Neuron (in vitro differentiated cells): ENCODE measurements around the gene EEF1AKMT3.
"Not testable (repeated sequence)": the region's sequence is repeated elsewhere in the genome, so short reads cannot be mapped to it uniquely, and the experiment has no call there.

Source experiments
- H2AFZ ChIP-seq: one replicate; pipeline ENCODE4 v1.6.1; 2013; ENCODE audit warnings: low read depth, mild to moderate bottlenecking, inconsistent platforms, low read length, moderate library complexity
- H3K27me3 ChIP-seq: one replicate; pipeline ENCODE4 v1.6.1; 2013; ENCODE audit warnings: low read length; ENCODE audit not compliant: insufficient read depth
- H3K36me3 ChIP-seq: one replicate; pipeline ENCODE4 v1.6.1; 2013; ENCODE audit warnings: low read length; ENCODE audit not compliant: insufficient read depth
- H3K4me1 ChIP-seq: one replicate; pipeline ENCODE4 v1.6.1; 2013; ENCODE audit warnings: low read length; ENCODE audit not compliant: insufficient read depth
- H3K4me3 ChIP-seq: 2 replicates; pipeline ENCODE4 v1.5.1; 2013; ENCODE audit warnings: mild to moderate bottlenecking, low read length, moderate library complexity
- H3K9me3 ChIP-seq: one replicate; pipeline ENCODE4 v1.6.1; 2013; ENCODE audit warnings: low read length

Gene EEF1AKMT3

DNA sequence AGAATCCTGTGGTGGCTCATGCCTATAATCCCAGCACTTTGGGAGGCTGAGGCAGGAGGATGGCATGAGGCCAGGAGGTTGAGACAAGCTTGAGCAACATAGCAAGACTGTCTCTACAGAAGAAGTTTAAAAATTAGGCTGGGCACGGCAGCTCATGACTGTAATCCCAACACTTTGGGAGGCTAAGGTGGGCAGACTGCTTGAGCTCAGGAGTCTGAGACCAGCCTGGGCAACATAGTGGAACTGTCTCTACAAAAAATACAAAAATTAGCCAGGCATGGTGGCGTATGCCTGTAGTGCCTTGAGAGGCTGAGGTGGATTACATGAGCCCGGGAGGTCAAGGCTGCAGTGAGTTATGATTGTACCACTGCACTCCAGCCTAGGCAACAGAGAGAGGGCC, 4.5 kb upstream of the EEF1AKMT3 start:
- Histone ChIP-seq H3K4me3 (no peak overlapping the region), H3K4me1 (peaks cover 9% of the 10 kb centered on the region), H2AFZ (no peak overlapping the region), H3K36me3 (peaks cover 20% of the 10 kb centered on the region), H3K27me3 (no peaks in the 10 kb centered on the region), H3K9me3 (no peaks in the 10 kb centered on the region)

DNA sequence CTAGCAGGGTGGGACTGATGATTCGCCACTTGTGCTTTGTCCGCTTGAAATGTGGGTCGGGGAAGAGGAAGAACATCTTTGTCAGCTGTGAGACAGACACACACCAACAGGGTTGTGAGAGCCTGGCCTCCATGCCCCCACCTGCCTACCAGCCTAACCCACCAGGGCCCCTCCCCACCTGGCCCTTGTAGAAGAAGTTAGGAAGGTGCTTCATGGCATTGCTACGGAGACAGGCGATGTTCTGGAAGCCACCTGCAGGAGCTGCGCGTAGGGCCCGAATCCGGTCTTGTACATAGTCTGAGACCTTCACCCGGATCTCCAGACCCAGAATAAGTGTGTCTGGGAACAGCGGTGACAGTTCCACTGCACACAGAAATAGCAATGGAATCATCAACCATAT, 2.8 kb upstream of the EEF1AKMT3 start:
- Histone ChIP-seq H3K4me3 (no peak overlapping the region), H3K27me3 (no peaks in the 10 kb centered on the region), H3K4me1 (peaks cover 12% of the 10 kb centered on the region), H2AFZ (no peak overlapping the region), H3K9me3 (no peaks in the 10 kb centered on the region), H3K36me3 (peaks cover 20% of the 10 kb centered on the region)

DNA sequence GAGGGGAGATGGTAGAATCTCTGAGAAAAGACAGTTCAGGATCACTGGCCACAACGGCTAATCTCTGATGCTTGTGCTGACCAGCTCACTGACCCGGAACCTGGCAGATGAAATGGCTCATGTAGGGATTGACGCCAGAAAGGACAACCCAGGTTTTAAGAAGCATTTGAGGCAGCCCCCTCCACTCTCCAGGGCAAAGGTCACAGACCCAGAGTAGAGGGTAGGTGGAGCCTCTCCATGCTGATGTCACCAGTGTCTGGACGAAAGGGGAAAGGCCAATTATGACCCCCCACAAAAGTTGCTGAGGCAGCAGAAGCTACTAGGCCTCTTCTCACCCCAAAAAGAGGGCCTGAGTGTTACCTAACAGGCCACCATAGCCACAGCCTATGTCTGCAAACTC, 1.7 kb upstream of the EEF1AKMT3 start:
- Histone ChIP-seq H3K36me3 (peaks cover 22% of the 10 kb centered on the region), H3K4me1 (peaks cover 12% of the 10 kb centered on the region), H3K4me3 (peak overlapping the region; percentile 63), H3K9me3 (no peaks in the 10 kb centered on the region), H3K27me3 (no peaks in the 10 kb centered on the region), H2AFZ (no peak overlapping the region)

DNA sequence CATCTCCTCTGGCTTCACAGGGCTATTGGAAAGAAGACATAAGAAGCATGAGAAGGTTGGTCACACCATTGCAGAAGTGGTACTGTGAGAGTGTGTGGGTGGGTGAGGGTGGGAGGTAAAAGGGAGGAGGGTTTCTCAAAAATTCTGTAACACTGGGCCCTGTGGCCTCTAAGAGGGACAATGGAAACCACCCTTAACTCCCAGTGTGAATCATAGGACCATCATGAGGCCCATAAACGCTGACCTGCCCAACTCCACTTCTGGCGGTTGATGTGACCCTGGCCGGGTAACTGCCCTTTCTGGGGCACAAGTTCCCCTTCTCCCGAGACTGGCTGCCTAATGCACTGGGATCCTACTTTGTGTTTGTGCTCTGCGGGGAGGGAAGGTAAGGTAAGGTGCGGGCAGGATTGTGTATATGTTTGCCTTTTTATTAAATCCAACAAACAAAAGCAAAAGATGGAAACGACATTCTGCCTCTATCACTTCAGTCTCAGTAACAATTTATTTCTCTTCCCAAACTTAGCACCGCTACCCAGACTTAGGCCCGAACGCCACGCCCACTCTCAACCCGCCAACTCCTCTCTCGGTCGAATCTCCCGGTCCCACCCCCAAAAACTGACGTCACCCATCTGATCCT, 1.1 kb upstream of the EEF1AKMT3 start:
- Histone ChIP-seq H3K27me3 (no peaks in the 10 kb centered on the region), H3K36me3 (peaks cover 22% of the 10 kb centered on the region), H3K9me3 (no peaks in the 10 kb centered on the region), H3K4me3 (peak overlapping the region; percentile 63), H2AFZ (peak overlapping the region; percentile 28), H3K4me1 (peaks cover 12% of the 10 kb centered on the region)

DNA sequence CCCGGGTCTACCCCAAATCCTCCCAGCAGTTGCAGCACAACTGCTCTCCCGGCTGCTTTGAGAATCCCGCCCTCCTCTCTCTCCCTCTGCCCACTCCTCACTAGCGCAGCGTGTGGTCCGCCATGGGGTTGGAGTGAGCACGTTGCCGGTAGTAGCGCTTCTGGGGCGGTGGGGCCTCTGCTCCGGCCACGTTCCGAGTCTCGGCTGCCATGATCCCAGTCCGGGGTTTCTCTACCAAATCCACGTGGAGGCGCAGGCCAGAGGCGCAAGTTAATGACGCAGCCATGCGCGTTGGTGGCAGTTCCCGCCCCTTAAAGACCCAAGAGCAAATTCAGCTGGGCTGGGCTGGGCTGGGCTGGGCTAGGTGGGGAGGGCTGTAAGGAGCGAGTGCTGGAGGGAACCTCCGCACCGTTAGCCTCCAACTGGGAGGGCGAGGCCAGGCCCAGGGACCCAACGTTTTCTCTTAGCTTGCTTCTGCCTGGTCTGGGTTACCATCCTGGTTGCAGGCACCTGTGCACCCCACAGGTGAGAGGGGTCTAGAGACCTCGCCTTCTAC, 463 bp upstream of the EEF1AKMT3 start, which contains the start of gene METTL1:
Gene METTL1 (minus strand): TSS at position 233 of the 556 bp plus-strand sequence. CDS start 22 bp downstream, at position 211.
- H3K4me3 ChIP-seq = peak within 1 kb of the TSS; percentile 63
- no peaks in the 10 kb centered on the region for H3K27me3 ChIP-seq
- H3K9me3 ChIP-seq = no peaks in the 10 kb centered on the region
- peak within 1 kb of the TSS; percentile 95 for H2AFZ ChIP-seq
- peaks cover 12% of the 10 kb centered on the region for H3K4me1 ChIP-seq
- peaks cover 22% of the 10 kb centered on the region for H3K36me3 ChIP-seq

DNA sequence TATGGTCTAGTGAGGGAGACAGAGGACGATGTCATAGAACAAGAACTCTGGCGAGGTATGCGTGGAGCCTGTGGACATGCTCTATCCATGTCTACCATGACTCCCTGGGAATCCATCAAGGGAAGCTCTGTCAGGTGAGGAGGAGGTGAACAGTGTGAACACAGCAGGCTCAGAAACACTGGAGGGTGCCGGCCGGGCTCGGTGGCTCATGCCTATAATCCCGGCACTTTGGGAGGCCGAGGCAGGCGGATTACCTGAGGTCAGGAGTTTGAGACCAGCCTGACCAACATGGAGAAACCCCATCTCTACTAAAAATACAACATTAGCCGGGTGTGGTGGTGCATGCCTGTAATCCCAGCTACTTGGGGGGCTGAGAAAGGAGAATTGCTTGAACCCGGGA, 2.2 kb downstream of the EEF1AKMT3 start:
- not testable (repeated sequence) for H2AFZ ChIP-seq, H3K36me3 ChIP-seq, H3K27me3 ChIP-seq, H3K4me3 ChIP-seq, H3K9me3 ChIP-seq
- H3K4me1 ChIP-seq = peaks cover 12% of the 10 kb centered on the region

DNA sequence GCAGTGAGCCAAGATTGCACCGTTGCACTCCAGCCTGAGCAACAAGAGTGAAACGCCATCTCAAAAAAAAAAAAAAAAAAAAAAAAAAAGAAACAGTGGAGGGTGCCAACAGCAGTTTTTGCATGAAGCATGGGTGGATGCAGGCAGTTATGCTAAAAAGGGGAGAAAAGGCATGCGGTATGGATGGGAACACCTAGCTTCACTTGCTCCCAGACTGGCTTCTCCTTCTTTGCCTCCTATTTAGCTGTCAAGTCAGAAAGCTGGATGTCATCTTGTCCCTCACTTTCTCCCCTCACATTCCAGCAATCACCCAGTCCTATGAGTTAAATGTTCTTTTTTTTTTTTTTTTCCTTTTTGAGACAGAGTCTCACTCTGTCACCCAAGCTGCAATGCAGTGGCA, 2.6 kb downstream of the EEF1AKMT3 start:
- Histone ChIP-seq H3K4me3 (no peak overlapping the region), H3K36me3 (peaks cover 8% of the 10 kb centered on the region), H3K27me3 (no peaks in the 10 kb centered on the region), H3K9me3 (no peaks in the 10 kb centered on the region), H3K4me1 (peaks cover 12% of the 10 kb centered on the region), H2AFZ (no peak overlapping the region)

DNA sequence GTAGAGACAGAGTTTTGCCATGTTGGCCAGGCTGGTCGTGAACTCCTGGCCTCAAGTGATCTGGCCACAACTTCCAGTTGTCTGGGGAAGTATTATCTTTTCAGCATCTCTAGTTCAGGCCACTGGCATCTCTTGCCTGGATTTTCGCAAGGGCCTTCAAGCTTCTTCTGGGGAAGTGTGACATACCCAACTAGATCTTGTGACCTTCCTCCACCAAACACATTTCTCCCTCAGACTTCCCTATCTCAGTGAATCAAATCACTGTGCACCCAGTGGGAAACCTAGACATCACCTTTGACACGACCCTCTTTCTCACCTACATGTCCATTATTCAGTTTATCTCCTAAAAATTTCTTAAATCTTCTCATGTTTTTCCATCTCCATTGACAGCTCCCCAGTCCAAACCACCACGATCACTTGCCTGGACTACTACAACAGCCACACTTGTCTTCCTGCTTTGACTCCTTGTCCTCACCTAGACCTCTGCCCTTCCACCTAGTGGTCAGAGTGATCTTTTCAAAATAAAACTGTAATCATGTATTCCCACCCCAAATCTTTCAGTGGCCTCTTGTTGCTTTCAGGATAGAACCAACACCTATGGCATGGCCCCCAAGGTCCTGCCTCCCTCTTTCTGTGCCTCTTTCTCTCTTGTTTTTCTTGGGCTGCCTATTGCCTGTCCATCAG, 3.3 kb downstream of the EEF1AKMT3 start:
- Histone ChIP-seq H3K4me1 (peaks cover 12% of the 10 kb centered on the region), H3K4me3 (no peak overlapping the region), H2AFZ (no peak overlapping the region), H3K27me3 (no peaks in the 10 kb centered on the region), H3K36me3 (peaks cover 6% of the 10 kb centered on the region), H3K9me3 (no peaks in the 10 kb centered on the region)

DNA sequence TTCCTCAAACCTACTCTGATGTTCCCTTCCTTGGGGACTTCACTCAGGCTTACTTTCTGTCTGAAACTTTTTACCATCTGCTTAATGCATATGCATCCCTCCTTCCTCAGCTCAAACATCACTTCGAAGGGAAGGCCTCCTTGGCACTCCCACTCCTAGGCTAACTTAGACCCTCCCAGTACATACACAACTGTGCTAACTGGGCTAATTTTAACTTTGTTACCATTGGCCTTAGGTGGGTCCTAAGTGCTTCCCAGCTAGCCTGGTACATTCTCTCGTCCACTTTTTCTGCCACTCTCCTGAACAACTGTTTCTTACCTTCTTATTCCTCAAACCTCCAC, 3.8 kb downstream of the EEF1AKMT3 start:
- no peak overlapping the region for H3K4me3 ChIP-seq
- H3K27me3 ChIP-seq = no peaks in the 10 kb centered on the region
- no peaks in the 10 kb centered on the region for H3K9me3 ChIP-seq
- peaks cover 6% of the 10 kb centered on the region for H3K36me3 ChIP-seq
- peaks cover 8% of the 10 kb centered on the region for H3K4me1 ChIP-seq
- no peak overlapping the region for H2AFZ ChIP-seq

DNA sequence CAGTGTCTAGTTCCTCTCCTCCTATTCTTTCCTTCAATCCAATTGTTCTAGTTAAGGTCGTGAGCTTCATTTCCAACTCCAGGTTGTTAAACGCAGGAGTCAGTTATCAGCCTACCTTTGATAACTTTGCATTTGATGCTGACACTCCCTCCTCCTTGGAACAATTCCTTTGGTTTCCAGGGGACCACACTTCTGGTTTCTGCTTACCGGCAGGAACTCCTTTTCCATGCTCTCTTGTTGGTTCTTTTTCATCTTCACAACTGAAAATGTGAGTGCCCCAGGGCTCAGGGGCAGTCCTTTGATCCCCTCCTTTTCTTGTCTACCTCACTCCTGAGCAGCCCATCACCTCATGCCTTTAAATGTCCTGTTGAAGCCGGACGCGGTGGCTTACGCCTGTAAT, 5.0 kb downstream of the EEF1AKMT3 start:
- Histone ChIP-seq H3K4me3 (no peak overlapping the region), H3K9me3 (no peaks in the 10 kb centered on the region), H2AFZ (no peak overlapping the region), H3K4me1 (peaks cover 5% of the 10 kb centered on the region), H3K36me3 (peaks cover 6% of the 10 kb centered on the region), H3K27me3 (no peaks in the 10 kb centered on the region)

DNA sequence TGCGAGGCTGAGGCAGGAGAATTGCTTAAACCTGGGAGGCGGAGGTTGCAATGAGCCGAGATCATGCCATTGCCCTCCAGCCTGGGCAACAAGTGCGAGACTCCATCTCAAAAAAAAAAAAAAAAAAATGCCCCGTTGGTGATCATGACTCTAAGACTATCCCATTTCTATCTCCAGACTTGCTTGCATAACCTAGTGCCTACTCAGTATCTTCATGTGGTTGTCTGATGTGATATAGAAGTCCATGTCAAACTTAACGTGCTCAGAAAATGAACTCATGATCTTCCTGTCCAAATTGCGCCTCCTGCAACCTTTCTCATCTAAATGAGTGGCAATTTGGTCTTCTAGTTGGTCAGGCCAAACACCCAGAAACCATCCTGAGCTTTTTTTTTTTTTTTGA, 5.5 kb downstream of the EEF1AKMT3 start:
- H2AFZ ChIP-seq = no peak overlapping the region
- no peaks in the 10 kb centered on the region for H3K9me3 ChIP-seq
- H3K36me3 ChIP-seq = peaks cover 6% of the 10 kb centered on the region
- no peak overlapping the region for H3K4me3 ChIP-seq
- H3K27me3 ChIP-seq = no peaks in the 10 kb centered on the region
- peaks cover 3% of the 10 kb centered on the region for H3K4me1 ChIP-seq

DNA sequence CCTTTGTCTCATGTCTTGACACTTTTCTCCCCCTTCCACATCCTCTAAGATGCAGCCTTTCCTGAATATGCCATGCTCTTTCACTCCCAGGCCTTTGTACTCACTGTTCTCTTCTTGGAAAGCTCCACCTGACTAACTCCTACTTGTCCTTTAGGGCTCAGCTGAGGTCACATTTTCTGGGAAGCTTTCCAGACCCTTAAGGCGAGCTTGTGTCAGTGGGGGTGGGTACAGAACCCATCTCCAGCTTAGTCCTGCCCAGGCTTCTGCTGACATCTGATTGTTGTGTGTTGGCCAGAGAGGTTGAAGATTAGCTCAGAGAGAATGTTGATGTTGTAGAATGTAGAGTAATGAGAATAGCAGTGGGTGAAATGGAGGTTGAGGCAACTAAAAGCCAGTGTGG, 7.3 kb downstream of the EEF1AKMT3 start:
- Histone ChIP-seq H3K4me3 (no peak overlapping the region), H3K36me3 (peaks cover 9% of the 10 kb centered on the region), H3K9me3 (no peaks in the 10 kb centered on the region), H2AFZ (no peak overlapping the region), H3K4me1 (peaks cover 5% of the 10 kb centered on the region), H3K27me3 (no peaks in the 10 kb centered on the region)

DNA sequence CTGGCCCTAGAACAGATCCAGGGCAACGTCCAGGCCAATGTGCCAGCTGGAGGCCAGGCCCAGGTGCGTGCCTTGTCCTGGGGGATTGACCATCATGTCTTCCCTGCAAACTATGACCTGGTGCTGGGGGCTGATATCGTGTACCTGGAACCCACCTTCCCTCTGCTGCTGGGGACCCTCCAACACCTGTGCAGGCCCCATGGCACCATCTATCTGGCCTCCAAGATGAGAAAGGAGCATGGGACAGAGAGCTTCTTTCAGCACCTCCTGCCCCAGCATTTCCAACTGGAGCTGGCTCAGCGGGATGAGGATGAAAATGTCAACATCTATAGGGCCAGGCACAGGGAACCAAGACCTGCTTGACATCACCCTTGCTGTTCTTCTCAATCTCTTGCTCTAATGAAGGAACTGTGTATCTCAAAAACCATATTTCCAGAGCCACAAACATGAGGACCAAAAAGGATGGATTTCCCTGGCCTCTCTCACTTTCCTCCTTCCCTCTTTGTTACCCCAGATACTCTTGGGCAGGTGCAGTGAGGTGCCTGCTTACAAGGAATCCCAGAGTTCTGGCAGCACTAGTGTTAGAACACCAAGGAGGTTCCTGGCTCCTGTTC, 8.0 kb downstream of the EEF1AKMT3 start:
- Histone ChIP-seq H3K9me3 (no peaks in the 10 kb centered on the region), H3K27me3 (no peaks in the 10 kb centered on the region), H3K4me3 (no peak overlapping the region), H3K4me1 (peaks cover 5% of the 10 kb centered on the region), H3K36me3 (peaks cover 10% of the 10 kb centered on the region), H2AFZ (no peak overlapping the region)
